Panc1 (cell line): ENCODE results near the gene SERPINA10.

Experiments
- POLR2AphosphoS5 ChIP-seq: IDR thresholded peaks from 2 replicates; pipeline ENCODE4 v1.6.1; 2012; ENCODE audit warnings: mild to moderate bottlenecking, low read depth, low read length, moderate library complexity
- SIN3A ChIP-seq: IDR thresholded peaks from 2 replicates; pipeline ENCODE4 v1.6.1; 2012; ENCODE audit warnings: low read depth, mild to moderate bottlenecking, low read length, moderate library complexity, borderline replicate concordance; ENCODE audit not compliant: insufficient read depth
- TF ChIP-seq, protein P1 (sequence below): fragments of 450-650 bp; IDR thresholded peaks from 2 replicates; pipeline ENCODE4 v1.5.1; 2017; ENCODE audit warnings: mild to moderate bottlenecking
- TF ChIP-seq, protein P2 (sequence below), 2 experiments: IDR thresholded peaks; 2 replicates each; pipeline ENCODE4 v1.6.1; 2011 to 2012; ENCODE audit warnings: low read depth in 2 of 2, control low read depth in 1 of 2, low read length in 1 of 2, mild to moderate bottlenecking in 1 of 2, moderate library complexity in 1 of 2; ENCODE audit not compliant: insufficient read depth in 1 of 2

DNA sequence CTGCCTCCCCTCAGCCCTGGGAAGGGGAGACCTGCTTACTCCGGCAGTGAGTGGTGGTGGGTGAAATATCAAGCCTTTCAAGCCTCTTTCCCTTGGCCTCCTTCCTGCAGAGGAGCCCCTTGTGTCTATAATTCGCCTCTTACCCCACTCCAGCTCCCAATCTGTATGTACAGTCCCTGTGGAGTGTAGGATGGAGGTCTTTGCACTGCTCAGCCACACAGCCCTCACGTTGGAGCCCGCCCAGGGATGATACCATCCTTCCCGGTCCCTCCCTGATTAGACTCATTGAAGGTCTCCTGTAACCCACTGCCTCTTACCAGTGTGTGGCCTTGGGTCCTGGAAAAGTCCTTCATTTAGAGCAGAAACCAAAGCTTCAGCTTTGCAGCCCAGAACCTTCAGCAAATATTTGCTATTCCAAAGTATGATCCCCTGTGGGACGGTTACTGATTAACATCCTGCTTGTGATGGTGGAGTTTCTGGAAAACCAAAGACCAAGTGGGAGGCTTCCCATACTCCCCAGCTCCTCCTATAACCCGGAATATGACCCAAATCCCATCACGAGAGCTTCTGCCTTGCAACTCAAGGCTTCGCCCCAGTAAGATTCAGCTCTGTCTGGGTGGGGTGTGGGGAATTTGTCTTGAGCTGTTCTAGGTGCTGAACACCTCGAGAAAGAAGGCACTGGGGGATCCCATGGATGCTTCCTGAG, at the start of gene SERPINA10:
- TF ChIP-seq, protein P1, sequence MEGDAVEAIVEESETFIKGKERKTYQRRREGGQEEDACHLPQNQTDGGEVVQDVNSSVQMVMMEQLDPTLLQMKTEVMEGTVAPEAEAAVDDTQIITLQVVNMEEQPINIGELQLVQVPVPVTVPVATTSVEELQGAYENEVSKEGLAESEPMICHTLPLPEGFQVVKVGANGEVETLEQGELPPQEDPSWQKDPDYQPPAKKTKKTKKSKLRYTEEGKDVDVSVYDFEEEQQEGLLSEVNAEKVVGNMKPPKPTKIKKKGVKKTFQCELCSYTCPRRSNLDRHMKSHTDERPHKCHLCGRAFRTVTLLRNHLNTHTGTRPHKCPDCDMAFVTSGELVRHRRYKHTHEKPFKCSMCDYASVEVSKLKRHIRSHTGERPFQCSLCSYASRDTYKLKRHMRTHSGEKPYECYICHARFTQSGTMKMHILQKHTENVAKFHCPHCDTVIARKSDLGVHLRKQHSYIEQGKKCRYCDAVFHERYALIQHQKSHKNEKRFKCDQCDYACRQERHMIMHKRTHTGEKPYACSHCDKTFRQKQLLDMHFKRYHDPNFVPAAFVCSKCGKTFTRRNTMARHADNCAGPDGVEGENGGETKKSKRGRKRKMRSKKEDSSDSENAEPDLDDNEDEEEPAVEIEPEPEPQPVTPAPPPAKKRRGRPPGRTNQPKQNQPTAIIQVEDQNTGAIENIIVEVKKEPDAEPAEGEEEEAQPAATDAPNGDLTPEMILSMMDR: no peak
- TF ChIP-seq SIN3A (no peak), POLR2AphosphoS5 (no peak)
- TF ChIP-seq, protein P2, sequence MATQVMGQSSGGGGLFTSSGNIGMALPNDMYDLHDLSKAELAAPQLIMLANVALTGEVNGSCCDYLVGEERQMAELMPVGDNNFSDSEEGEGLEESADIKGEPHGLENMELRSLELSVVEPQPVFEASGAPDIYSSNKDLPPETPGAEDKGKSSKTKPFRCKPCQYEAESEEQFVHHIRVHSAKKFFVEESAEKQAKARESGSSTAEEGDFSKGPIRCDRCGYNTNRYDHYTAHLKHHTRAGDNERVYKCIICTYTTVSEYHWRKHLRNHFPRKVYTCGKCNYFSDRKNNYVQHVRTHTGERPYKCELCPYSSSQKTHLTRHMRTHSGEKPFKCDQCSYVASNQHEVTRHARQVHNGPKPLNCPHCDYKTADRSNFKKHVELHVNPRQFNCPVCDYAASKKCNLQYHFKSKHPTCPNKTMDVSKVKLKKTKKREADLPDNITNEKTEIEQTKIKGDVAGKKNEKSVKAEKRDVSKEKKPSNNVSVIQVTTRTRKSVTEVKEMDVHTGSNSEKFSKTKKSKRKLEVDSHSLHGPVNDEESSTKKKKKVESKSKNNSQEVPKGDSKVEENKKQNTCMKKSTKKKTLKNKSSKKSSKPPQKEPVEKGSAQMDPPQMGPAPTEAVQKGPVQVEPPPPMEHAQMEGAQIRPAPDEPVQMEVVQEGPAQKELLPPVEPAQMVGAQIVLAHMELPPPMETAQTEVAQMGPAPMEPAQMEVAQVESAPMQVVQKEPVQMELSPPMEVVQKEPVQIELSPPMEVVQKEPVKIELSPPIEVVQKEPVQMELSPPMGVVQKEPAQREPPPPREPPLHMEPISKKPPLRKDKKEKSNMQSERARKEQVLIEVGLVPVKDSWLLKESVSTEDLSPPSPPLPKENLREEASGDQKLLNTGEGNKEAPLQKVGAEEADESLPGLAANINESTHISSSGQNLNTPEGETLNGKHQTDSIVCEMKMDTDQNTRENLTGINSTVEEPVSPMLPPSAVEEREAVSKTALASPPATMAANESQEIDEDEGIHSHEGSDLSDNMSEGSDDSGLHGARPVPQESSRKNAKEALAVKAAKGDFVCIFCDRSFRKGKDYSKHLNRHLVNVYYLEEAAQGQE (IDR thresholded peaks at IDR 0.05; ENCODE audit: insufficient read depth in 1 of 2, low read depth in 2 of 2, low read length in 1 of 2): peak; percentile 22 to 53; a peak in 3 of 4 replicates
